ENCODE results near the gene TBC1D1.

TBC1D1 gene

GRCh38 chr4:37995299-37995821 lies 104.5 kb downstream of the TBC1D1 start:
- no peak for DNase-seq (ENCODE audit: extremely low read depth, low read depth)
- no peak for TF ChIP-seq CTCF (IDR thresholded peaks at IDR 0.05; ENCODE audit: low read depth, low read length, missing control alignments)
- no peak overlapping the region for H3K4me3 ChIP-seq (replicated peaks; ENCODE audit: low read depth, low read length)

- no peak for TF ChIP-seq CTCF (IDR thresholded peaks at IDR 0.05; ENCODE audit: low read depth, low read length, missing control alignments)
- no peak overlapping the region for H3K4me3 ChIP-seq (replicated peaks; ENCODE audit: low read depth, low read length)
- no peak for DNase-seq (ENCODE audit: extremely low read depth, low read depth)
These were observed 105.3 kb downstream of the TBC1D1 start for GRCh38 chr4:37995981-37996775.

- no peak for TF ChIP-seq CTCF (IDR thresholded peaks at IDR 0.05; ENCODE audit: low read depth, low read length, missing control alignments)
- DNase-seq (ENCODE audit: extremely low read depth, low read depth), result no peak
- H3K4me3 ChIP-seq (replicated peaks; ENCODE audit: low read depth, low read length), result no peak overlapping the region
These were observed 107.3 kb downstream of the TBC1D1 start for GRCh38 chr4:37998226-37998625.

GRCh38 chr4:37999000-37999716 lies 108.3 kb downstream of the TBC1D1 start:
- no peak for DNase-seq (ENCODE audit: extremely low read depth, low read depth)
- H3K4me3 ChIP-seq (replicated peaks; ENCODE audit: low read depth, low read length), result no peak overlapping the region

GRCh38 chr4:37999965-38000364 lies 109.1 kb downstream of the TBC1D1 start:
- no peak for TF ChIP-seq CTCF (IDR thresholded peaks at IDR 0.05; ENCODE audit: low read depth, low read length, missing control alignments)
- no peak for DNase-seq (ENCODE audit: extremely low read depth, low read depth)
- H3K4me3 ChIP-seq (replicated peaks; ENCODE audit: low read depth, low read length), result no peak overlapping the region

More at GRCh38 chr4:37999000-37999716, 108.3 kb downstream of the TBC1D1 start:
- TF ChIP-seq CTCF (IDR thresholded peaks at IDR 0.05; ENCODE audit: low read depth, low read length, missing control alignments), result no peak

- no peak for DNase-seq (ENCODE audit: extremely low read depth, low read depth)
- TF ChIP-seq CTCF (IDR thresholded peaks at IDR 0.05; ENCODE audit: low read depth, low read length, missing control alignments), result no peak
- H3K4me3 ChIP-seq (replicated peaks; ENCODE audit: low read depth, low read length), result no peak overlapping the region
These were observed 111.0 kb downstream of the TBC1D1 start for GRCh38 chr4:38001927-38002326.
